ENCODE measurements around the gene CEP72.

Gene CEP72

DNA sequence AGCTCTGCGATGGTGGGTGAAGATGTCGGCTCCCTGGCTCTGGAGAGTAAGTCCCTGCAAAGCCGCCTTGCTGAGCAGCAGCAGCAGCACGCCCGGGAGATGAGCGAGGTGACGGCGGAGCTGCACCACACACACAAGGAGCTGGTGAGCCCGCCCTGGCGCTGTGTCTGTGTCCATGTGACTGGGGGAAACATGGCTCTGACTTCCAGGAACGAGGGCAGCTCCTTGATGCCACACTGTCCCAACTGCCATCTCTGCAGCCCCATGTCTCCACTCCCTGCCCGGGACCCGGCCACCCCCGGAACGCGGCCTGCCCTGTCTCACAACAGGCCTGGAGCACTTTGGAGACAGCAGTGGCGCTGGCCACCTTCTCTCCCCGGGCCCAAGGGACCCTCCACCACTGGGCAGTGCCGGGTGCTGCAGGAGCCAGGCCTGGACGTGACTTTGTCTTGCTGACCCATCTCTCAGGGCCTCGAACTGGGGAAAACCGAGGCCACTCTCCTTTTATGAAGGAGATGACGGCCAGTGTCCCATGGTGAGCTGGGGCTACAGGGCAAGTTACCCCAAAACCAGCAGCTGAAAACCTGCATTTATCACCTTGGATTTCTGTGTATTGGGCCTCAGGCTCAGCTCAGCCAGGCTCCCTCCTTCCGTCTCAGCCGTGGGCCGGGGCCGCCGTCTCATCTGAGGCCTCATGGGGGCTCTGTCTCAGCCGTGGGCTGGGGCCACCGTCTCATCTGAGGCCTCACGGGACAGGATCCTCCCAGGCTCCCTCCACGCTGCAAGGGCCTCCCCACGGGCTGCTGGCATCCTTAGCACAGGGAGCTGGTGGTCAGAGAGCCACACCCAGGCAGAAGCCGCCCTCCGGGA is 28.6 kb downstream of the CEP72 start:
- no peak for DNase-seq

DNA sequence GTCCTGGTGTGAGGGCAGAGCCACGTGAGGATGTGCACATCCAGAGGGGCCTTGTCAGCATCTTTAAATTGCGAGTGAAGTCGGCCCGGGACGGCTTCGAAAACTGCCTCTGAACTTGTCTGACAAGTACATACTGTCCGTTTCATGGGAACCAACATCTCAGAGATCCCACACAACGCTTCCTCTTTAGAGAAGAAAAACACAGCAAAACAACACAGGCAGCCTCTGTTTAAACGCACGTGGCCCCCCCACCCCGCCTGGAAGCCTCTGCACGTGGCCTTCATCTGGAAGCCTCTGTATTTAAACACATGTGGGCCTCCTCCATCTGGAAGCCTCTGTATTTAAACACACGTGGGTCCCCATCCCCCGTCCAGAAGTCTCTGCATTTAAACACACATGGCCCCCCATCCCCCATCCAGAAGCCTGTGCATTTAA is 29.2 kb downstream of the CEP72 start:
- DNase-seq: no peak

DNA sequence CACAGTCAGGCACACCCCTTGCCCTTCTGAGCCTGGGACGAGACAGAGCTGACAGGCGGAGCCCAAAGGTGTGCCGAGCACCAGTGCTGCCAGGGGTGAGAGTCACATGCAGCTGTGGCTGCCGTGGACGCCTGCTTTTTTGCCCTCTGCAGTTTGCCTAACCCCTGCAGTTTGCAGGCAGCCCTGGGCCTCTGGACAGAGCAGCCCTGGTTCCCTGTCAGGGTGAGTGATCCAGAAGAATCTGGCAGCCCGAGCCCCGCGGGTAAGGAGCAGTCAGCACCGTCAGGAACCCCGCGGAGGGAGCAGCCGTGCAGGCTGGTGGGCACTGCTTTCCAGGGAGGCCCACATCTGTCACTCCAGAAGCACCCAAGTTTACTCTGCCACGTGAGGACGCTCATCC is 30.3 kb downstream of the CEP72 start:
- no peak for DNase-seq

DNA sequence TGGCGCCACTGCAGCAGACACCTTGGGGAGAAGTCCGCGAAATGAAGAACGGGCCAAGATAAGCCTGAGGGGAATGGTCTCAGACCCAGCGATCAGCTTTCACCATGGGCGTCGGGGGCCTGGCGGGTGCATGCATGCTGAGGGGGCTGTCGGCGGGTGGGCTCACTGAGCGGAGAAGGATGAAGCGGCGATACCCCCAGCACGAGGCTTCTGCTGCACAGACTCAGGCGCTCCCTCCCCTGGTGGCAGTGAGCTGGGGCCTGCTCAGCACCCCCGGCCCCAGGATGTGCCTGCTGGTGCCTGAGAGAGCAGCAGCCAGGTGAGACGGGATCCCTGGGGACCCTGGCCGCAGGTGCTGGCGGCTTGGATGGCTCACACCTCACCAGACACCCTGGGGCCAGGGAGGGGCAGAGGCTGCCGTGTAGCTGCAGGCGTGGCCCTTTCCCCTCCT is 31.2 kb downstream of the CEP72 start:
- no peak for DNase-seq

DNA sequence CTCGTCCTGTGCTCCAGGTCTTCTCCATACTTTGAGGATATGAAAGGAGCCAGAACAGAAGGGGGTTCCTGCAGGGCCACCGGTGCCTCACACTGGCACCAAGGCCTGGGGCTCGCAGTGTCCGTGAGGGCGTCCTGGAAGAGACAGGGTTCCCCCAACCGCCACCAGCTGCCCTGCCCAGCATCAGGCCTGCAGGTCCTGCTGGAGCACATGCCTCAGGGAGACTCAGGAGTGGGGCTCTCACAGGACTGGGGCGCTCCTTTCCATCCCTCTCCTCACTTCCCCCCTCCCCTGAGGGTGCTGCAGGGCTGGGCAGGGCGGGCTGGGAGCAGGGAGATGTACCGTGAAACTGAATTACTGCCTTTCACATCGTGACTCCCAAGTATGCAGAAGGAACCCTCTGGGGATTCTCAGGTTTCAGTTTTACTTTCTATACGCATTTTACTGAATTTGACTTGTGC is 31.7 kb downstream of the CEP72 start:
- DNase-seq: no peak

DNA sequence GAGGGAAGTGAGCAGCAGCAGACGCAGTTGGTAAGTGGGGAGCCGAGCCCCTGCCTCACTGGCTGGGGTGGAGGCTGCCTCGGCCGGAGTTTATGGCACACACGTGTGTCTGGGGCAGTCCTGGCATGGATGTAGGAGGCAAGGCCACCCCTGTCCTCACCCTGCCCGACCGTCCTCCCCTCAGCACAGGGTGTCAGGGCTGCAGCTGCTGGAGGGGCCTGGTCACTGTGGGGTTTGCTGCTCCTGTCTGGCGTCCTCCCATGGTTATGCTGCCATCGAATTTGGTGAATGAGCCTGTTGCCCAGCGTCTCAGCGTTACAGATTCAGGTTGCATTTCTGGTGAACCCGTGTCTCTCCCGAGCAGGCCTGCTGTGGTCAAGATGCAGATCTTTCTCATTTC is 32.4 kb downstream of the CEP72 start:
- DNase-seq: no peak

DNA sequence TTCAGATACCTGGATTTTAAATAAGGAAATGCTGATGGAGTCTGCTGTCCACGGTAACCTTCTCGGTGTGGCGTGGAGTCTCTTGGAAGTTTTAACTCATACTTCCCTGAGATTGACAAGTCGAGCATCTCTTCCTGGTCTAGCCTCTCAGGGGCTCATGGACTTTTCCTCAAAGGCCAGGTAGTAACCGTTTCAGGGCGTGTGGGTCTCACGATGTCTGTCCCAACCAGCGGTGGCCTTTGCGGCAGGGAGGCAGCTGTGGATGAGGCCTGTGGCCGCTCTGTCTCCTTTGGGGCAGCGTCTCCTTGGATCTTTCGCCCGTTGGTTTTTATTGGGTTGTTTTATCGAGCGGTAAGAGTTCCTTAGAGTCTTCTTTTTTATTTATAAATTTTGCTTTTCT is 32.8 kb downstream of the CEP72 start:
- no peak for DNase-seq

DNA sequence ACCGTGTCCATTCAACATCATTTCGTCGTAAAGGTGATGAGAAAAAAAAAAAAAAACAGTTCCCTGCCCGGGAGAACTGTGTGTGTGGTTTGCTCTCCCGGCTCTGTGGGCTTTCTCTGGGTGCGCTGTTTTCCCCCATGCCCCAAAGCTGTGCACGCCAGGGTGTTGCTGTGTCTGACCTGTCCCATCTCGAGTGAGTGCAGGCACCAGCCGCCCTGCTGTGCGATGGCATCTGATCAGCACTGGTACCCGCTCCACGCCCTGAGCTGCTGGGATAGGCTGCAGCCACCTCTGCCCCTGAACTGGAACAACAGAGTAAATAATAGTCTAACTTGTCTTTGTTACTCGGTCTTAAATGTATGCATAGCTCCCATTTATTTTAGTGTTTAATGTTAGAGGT is 33.3 kb downstream of the CEP72 start:
- DNase-seq: no peak

DNA sequence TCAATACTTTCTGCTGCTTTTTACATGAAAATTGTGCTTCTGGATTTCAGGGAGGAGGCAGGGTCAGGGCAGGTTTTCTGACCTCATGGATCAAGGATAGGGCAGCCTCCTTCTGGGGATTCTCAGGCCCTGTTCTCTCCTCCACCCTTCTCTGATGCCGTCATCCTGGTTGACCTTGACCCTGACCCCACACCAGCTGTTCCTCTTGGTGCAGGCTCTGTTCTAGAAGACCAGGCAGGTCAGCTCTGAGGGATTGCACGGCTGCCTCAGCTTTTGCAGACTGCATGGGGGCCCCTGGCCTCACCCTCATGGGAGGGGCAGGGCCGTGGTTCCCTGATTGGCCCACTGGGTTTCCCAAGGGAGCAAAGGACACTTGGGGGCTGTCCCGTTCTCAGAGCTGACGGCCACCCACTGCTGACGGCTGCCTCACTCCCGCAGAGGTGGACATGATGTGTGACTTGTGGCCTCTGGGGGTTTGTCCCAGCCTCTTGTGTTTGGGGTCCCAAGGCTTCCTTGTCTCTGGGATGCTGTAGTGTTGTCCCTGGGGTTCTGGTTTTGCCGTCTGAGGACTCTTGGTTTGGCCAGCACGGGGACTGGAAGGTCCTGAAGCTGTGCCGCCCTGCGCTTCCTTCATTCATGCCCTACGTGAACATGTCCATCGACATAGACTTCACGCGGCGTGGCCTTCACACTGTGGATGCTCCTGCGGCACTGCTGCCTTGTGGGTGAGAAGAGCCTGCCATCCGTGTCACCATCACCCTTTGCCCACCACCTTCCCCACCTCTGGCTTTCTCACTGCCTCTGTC is 34.5 kb downstream of the CEP72 start:
- no peak for DNase-seq

DNA sequence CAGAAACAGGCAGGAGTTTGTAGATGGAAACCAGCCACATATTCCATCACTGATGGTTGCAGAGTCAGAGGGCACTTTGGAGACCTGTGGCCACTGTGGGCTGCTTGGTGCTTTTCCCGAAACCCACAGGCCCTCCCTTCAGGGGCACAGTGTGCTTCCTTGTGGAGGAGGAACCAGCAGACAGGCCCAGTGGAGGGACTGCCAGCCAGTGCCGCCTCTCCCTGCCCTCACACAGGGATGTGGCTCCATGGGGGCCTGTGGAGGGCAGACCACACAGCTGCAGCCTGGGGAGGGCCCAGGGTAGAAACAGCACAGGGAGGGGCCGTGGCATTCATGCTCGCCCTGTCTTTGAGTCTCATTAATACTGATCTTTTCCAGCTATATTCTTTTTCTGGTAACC is 35.2 kb downstream of the CEP72 start:
- no peak for DNase-seq

DNA sequence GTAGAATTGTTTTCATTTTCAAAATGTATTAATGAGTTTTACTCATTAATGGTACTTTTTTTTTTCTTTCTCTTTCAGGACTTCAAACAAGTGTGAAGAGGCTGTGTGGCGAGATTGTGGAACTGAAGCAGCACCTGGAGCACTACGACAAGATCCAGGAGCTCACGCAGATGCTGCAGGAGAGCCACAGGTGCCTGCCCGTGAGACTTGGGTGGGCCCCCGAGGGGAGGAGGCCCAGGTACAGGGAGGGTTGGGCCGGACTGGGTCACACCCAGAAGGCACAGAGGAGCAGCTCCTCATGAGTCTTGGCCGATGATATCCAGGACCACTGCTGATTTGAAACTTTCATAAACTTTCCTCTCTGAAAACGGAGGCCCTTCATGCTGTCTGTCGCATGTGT is 35.6 kb downstream of the CEP72 start:
- DNase-seq: no peak

DNA sequence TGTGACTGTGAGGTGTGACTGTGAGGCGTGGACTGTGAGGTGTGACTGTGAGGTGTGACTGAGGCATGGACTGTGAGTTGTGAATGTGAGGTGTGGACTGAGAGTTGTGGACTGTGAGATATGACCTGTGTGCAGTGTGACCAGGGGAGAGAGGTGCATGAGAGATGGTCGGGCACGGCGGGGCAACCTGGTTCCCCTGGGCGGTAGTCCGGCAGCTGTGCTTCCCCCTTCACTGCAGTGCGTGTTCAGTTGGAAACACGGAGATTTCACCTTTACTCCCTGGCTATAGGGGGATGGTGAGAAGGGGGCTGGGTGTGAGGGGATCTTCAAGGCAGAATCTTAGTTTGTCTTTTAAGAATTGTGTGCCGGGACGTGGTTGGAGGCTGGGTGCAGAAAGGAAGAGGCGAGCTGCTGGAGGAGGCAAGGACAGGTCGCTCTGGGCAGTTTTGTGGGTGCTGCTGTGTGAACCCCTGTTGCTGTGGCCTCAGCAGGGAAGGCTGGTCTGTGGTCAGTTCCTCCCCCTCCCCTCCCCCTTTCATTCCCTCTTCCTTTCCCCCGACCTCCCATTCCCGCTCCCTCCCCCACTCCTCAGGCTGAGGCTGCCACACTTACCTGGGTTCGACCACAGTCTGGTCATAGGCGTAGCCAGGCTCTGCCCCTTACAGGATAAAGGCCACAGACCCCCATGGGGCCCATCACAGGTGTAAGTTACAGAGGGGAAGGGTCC is 39.3 kb downstream of the CEP72 start:
- DNase-seq: no peak

DNA sequence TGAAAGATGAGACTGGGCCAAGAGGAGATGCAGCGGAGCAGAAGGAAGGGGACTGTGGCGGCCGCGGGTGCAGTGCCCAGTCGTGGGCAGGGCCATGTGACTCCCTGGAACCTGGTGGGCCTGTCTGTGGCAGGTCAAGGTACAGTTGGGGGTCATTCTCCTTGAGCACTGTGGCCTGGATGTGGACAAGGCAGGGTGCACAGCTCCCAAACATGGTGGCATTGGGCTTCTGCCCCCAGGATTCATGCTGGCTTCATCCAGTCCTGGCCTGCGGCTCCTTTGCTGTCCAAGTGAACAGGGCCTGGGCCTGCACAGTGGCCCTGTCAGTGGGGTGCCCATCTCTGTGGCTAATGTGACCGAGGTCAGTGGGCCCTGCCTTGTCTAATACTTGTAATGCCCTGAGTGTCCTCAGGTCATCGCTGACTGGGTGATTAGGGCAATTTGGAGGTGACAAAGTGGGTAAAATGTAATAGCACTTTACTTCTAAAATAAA is 39.9 kb downstream of the CEP72 start:
- DNase-seq: no peak

DNA sequence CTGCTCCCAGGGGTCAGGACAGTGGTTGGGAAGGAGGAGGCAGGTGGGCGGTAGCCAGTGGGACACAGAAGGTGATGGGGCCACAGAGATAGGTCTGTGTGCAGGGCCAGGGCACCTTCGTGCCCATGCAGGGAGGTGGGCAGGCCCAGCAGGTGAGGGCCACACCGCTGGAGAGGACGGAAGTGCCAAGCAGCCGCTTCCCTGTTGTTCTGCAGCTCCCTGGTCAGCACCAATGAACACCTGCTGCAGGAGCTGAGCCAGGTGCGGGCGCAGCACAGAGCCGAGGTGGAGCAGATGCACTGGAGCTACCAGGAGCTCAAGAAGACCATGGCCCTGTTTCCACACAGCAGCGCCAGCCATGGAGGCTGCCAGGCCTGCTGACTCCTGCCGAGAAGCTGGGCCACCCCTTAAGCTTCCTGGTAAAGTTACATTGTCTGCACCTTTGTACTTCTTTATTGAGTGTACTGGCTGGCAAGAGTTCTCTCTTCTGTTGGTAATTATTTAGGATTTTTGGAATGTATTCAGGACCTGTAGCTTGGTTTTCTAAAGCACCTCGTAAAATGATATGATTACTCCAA is 40.7 kb downstream of the CEP72 start:
- no peak for DNase-seq

DNA sequence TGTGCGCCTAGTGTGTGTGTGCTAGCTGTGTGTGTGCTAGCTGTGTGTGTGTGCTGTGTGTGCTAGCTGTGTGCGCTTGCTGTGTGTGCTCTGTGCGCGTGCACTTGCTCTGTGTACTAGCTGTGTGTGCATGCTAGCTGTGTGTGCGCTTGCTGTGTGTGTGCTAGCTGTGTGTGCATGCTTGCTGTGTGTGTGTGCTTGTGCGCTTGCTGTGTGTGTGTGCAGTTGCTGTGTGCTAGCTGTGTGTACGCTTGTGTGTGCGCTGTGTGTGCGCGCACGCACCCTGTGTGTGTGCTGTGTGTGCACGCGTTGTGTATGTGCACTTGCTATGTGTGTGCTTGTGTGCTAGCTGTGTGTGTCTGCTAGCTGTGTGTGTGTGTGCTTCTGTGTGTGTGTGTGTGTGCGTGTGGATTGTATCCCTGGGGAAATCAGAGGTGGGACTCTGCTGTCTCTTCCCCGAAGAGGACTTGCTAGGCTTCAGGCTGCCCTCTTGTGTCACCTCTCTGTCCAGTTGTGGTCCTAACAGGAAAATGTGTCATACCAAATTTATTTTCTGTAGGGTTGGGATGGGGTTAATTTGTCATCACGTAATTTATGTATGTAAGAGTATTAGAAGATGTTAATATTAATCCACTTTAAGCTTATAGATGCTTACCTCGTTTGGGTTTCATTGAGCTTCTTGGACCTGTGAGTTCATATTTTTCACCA is 42.1 kb downstream of the CEP72 start:
- no peak for DNase-seq

DNA sequence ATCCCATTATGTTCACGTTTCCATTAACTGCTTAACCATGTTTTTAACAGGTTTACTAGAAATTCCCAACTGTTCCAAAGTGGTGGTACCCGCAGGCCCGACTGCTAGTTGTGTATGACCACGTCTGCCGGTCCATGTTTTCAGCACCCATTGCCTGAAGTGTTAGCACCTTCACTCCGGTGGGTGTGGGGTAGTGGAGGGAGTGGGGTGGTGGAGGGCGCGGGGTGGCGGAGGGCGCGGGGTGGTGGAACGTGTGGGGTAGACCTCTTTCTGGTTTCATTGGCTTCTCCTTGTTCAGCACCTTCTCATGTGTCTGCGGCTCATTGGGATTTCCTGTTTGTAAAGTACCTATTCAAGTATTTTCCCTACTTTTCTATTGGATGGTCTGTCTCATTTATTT is 43.3 kb downstream of the CEP72 start:
- DNase-seq: no peak

DNA sequence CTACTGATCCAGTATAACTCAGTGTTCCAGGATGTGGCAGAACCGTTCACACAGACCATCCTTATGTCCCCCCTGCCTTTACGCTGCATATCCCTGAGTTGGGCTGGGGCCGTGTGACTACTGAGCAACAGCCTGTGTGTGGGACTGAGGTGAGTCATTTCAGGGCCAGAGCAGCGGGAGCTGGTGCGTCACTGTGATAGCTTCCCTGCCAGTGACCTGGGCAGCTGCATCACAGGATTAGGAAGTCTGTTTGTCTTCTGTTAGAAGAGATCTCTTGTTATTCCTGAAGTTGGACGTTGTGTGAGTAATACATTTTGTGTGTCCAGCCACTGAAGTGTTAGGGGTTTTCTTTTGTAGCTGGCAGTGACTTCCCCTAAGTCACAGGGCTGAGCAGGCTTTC is 45.4 kb downstream of the CEP72 start:
- DNase-seq: no peak

DNA sequence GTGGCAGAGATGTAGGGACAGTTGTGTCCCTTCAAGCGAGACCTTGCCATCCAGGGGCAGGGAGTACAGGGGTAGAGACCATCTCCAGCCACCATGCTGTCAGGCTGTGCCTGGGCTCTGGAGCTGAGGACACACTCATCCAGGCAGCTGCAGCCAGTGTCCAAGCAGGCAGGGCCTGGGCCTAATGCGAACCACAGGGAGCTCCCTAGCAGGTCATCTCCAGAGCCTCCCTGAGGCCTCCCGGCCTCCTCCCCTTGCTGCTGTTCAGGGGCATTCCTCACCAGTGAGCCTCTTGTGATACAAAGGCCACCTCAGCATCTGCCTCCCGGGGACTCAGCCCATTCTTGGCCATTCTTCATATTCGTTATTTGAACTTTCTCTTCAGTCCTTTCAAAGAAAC is 46.0 kb downstream of the CEP72 start:
- no peak for DNase-seq

DNA sequence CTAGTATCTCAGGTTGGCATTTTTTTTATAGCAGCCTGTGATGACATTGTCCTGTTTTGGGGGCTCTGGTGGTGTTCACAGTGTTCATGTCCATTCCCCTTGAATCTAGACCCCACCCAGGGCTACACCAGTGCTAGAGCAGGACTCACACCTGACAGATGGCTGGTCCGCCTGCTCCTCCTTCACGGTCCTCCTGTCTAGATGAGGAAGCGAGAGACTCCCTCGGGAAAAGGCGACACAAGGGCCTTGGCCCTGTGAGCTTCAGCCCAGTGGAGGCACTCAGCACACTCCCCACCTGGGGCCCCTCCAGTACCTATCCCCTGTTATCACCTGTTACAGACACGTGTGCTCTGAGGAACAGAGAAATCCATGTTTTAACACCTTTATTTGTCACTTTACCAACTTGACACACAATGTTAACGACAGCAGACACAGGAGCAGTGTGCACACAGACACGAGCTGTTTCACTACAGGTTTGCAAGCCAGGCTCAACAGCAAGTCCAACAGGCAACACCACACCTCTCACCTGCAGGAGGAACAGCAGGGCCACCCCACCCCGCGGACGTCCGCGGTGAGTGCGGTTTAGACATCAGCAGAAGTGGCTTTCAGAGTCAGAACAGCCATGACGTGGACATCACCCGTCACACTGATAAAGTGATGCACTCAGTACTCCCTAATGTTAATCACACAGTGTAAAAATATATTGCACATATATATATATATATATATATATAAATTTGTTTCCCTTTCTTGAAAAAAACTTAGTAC is 47.5 kb downstream of the CEP72 start:
- no peak for DNase-seq

DNA sequence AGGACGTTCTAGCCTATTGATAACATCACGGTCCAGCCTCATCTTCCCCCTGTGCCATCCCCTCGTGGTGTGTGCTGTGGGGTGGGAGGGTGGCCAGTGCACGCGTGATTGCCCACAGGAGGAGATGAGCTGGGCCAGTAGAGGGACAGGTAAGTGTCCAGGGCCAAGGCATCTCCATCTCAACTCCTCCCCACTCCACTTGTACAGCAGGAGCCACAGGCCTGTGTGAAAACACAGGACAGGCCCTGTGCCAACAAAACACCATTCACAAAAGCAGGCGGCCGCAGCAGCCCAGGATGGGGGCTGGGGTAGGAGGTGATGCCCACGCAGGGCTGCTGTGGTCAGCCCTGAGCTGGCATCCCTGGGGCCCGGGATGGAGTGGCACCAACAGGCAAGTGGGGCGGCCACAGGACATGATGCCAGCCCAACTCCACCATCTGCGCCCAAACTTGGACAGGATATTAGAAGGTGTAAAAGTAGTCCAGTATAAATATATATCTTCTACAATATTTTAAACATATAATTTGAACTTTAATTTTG is 48.4 kb downstream of the CEP72 start:
- DNase-seq: no peak

Data from stimulated activated CD4-positive, alpha-beta T cell treated with anti-CD3 and anti-CD28 coated beads, Interleukin-4, amount 100 ng/mL, for 24 hours (primary cell).